AG10803 (cell line): ENCODE data around the gene MLLT11.

Source experiments
- DNase-seq: peaks from one replicate; pipeline ENCODE4 v3.0.0; 2010; ENCODE audit warnings: low read depth
- H3K4me3 ChIP-seq: 2 replicates; pipeline ENCODE4 v1.5.1; 2011; ENCODE audit warnings: mild to moderate bottlenecking, low read length, control low read depth
- TF ChIP-seq, protein P1 (sequence below): conservative IDR thresholded peaks from 2 replicates; pipeline ENCODE4 v1.5.1; 2011; ENCODE audit warnings: mild to moderate bottlenecking, low read length, control low read depth, inconsistent platforms

The MLLT11 gene, protein sequence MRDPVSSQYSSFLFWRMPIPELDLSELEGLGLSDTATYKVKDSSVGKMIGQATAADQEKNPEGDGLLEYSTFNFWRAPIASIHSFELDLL

DNA sequence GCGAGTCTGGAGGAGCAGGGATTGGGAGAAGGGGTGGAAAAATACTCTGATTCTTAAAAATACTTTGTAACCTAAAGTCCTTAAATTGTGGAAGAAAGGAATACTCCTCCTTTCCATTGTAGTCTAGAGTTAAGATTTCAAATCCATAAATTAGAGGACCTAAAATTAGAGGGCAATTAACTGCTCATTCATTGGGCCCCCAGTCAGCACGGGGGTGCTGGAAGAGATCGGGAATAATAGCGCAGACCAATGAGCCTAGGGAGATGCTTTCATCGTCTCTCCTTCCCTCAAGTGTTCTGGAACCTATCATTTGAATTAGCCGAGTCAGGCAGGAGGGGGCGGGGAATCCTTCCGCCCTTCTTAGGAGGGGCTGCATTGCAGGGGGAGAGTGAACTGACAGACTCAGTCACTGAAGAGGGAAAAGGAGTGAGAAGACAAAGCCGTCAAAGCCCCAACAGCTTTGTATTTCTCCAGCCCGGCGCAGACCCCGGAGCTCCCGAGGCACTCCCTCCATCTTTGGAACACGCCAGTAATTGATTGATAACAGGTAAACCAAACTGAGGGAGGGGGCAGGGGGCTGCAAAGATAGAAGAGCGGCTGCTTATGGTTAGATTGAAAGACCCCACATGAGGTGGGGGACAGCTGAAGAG is at the start of gene MLLT11:
MLLT11 (plus strand) TSS at position 391 of the 650 bp plus-strand sequence. CDS start 6,828 bp downstream, outside the sequence.
- peak within 1 kb of the TSS; percentile 95 for H3K4me3 ChIP-seq
- TF ChIP-seq, protein P1, sequence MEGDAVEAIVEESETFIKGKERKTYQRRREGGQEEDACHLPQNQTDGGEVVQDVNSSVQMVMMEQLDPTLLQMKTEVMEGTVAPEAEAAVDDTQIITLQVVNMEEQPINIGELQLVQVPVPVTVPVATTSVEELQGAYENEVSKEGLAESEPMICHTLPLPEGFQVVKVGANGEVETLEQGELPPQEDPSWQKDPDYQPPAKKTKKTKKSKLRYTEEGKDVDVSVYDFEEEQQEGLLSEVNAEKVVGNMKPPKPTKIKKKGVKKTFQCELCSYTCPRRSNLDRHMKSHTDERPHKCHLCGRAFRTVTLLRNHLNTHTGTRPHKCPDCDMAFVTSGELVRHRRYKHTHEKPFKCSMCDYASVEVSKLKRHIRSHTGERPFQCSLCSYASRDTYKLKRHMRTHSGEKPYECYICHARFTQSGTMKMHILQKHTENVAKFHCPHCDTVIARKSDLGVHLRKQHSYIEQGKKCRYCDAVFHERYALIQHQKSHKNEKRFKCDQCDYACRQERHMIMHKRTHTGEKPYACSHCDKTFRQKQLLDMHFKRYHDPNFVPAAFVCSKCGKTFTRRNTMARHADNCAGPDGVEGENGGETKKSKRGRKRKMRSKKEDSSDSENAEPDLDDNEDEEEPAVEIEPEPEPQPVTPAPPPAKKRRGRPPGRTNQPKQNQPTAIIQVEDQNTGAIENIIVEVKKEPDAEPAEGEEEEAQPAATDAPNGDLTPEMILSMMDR = no peak
- DNase-seq = peak; percentile 40

DNA sequence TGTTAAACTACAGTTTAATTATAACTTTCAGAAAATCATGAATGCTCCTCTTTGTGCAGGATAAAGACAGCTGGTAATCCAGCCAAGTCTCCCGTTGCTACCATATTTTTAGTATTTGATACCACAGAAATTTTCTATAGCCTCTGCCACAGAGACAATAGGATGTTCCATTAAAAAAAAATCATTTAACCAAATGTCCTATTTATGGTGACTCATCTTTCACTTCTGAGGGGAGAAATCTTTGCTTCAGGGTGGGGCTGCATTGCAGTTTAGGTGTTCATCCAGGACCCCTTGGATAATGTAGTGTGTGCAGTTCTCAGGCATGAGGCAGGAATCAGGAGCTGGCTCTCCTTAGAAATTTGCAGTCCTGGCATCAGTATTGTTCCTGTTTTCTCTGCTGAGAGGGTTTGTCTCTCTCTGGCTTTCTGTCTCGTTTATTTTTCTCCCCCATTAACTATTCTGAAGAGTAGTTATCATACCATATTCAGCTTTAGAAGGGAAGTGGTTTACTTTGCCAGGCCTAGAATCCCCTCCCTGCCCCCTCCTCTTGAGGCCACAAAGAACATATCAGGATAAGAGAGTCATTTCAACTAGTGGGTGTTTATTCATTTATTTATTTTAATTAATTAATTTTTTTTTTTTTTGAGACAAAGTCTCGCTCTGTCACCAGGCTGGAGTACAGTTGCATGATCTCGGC is 48.9 kb upstream of the MLLT11 start:
- H3K4me3 ChIP-seq = no peak overlapping the region
- DNase-seq = no peak
- TF ChIP-seq, protein P1 = no peak

DNA sequence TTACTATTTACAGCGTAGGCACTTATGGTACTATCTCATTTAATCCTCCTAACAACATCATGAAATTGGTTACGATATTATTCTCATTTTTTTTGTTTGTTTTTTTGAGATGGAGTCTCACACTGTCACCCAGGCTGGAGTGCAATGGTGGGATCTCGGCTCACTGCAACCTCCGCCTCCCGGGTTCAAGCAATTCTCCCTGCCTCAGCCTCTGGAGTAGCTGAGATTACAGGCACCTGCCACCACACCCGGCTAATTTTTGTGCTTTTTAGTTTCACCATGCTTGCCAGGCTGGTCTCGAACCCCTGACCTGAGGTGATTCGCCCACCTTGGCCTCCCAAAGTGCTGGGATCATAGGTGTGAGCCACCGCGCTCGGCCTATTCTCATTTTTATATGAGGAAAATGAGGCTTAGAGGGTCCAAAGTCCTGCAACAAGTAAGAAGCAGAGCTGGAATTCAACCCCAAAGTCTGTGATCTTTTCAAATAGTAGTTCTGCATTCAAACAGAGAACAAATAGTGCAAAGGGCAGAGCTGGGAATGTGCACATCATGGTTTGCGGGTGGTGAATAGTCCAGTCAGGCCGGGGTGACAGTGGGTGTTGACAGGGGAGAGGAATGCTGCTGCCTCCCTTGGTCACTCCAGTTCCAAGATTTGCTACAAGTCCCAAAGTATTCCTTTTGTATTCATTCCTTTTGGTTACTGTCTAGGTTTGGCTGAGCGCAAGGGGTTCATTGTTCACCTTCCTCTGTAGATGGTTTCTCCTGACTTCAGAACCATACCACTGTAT is 47.3 kb upstream of the MLLT11 start:
- no peak for DNase-seq
- H3K4me3 ChIP-seq = no peak overlapping the region
- TF ChIP-seq, protein P1 = no peak

DNA sequence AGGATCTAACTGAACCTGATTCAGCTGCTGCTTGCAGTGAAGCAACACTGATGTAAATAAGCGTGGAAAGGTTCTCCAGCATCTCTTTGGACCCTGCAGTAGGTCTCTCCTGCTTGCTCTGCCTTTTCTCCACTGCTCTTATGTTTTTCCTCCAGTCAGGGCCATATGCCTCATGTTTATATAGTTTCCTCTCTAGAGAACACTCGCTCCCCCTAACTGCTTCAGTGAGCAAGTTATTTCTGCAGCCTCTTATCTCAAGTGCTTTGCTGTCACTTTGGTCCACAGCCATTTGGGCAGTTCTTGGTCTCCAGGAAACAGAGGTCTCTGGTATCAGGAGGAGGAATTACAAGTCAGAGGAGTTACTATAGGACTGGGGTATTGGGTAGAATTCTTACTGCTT is 46.7 kb upstream of the MLLT11 start:
- no peak overlapping the region for H3K4me3 ChIP-seq
- DNase-seq = no peak
- TF ChIP-seq, protein P1 = no peak

DNA sequence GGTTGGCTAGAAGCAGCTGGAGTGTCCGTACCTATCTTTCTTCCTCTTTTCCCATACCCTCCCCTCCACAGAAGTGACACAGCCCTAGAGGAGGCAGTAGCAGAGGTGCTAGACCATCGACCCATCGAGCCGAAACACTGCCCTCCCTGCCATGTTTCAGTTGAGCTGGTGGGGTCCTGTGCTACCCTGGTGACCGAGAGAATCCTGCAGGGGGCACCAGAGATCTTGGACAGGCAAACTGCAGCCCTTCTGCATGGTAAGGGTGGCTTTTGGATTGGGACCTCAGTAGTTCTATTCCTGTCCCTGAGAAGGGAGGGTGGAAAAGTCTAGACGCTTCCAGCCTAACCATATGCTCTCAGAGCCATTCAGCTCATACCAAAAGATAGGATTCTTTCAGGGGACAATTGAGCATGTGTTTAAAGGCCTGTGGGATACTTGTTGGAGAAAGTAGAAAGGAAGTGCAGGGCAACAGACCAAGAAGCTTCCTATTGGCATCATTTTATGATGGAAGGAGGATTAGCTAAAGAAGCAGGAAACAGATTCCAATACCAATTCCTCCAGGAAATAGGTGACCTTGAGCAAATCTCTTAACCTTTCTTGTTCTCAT is 35.6 kb upstream of the MLLT11 start:
- TF ChIP-seq, protein P1 = peak; percentile 81
- no peak overlapping the region for H3K4me3 ChIP-seq
- peak; percentile 73 for DNase-seq

DNA sequence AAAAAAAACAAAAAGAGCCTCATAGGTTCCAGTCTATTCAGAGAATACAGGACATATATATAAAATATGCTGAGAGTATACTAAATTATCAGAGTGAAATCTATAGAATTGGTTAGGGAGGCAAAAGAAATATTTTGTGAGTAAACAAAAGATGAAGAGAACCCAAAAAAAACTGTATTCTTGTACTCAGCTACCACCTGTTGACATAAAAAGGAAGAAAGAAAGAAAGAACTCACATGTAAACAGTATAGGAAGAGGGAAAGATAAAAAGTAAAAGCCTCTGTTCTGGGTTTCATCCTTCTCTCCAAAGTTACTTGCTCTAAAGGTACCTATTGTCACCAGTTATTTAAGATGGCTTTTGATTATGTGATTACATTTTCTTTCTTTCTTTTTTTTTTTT is 33.7 kb upstream of the MLLT11 start:
- no peak overlapping the region for H3K4me3 ChIP-seq
- DNase-seq = no peak
- TF ChIP-seq, protein P1 = no peak
